Transverse colon (tissue), 4 donors: ENCODE measurements around the gene DNAJC1. TPM values are rescaled to one million over a fixed set of nuclear protein-coding genes. Genes with fewer than 3 reads are reported as not detected.

Source experiments
- DNase-seq: peaks from one replicate; pipeline ENCODE4 v3.0.0-alpha.2; 2019
- H3K27ac ChIP-seq, 4 donors: fragments of 200-600 bp; sonication (generic); 2 replicates each; pipeline ENCODE4 v1.5.1; 2016 to 2018; ENCODE audit warnings: inconsistent platforms in 4 of 4
- H3K27me3 ChIP-seq: fragments of 200-600 bp; sonication (generic); 2 replicates; pipeline ENCODE4 v1.5.1; 2017; ENCODE audit warnings: inconsistent platforms
- H3K36me3 ChIP-seq, 4 donors: fragments of 200-600 bp; sonication (generic); 2 replicates each; pipeline ENCODE4 v1.5.1; 2017 to 2019; ENCODE audit warnings: inconsistent platforms in 4 of 4
- H3K4me1 ChIP-seq, 4 donors: fragments of 200-600 bp; sonication (generic); 2 replicates each; pipeline ENCODE4 v1.5.1; 2017 to 2020; ENCODE audit warnings: inconsistent platforms in 4 of 4
- H3K4me3 ChIP-seq, 4 donors: fragments of 200-600 bp; sonication (generic); 1 replicate in 1 of 4; 2 replicates in 3 of 4; pipeline versions ENCODE4 v1.5.1 to v1.6.1; 2017 to 2019; ENCODE audit warnings: inconsistent platforms in 4 of 4
- H3K9me3 ChIP-seq, 2 donors: fragments of 200-600 bp; sonication (generic); 2 replicates each; pipeline ENCODE4 v1.5.1; 2017 to 2019; ENCODE audit warnings: inconsistent platforms in 2 of 2
- CTCF ChIP-seq, 5 experiments: fragments of 200-600 bp in 3 of 5; fragments of 450-650 bp in 2 of 5; sonication (generic) in 3 of 5; IDR thresholded peaks; 1 replicate in 2 of 5; 2 replicates in 3 of 5; pipeline ENCODE4 v1.5.1; 2016 to 2017; ENCODE audit warnings: antibody characterized with exemption in 5 of 5, inconsistent platforms in 3 of 5, mild to moderate bottlenecking in 2 of 5, moderate library complexity in 1 of 5
- EP300 ChIP-seq: sonication (generic); formaldehyde crosslinking; IDR thresholded peaks from one replicate; pipeline ENCODE4 v1.6.1; 2017; ENCODE audit warnings: antibody characterized with exemption, low read depth
- POLR2A ChIP-seq: fragments of 450-650 bp; IDR thresholded peaks from one replicate; pipeline ENCODE4 v1.6.1; 2016; ENCODE audit warnings: antibody characterized with exemption, mild to moderate bottlenecking, moderate library complexity
- POLR2AphosphoS5 ChIP-seq, 3 donors: sonication (generic); formaldehyde crosslinking; IDR thresholded peaks; one replicate each; pipeline ENCODE4 v1.6.1; 2016; ENCODE audit warnings: antibody characterized with exemption in 3 of 3
- WGBS, 2 donors: methylation state at CpG; one replicate each; pipeline ENCODE4 v1.1.5; 2018; ENCODE audit warnings: low coverage in 1 of 2; 5-methylcytosine and 5-hydroxymethylcytosine counted together
- in situ Hi-C, 4 donors: fragments of 200-750 bp; cut with MboI; loops; one replicate each; pipeline versions ENCODE4 v1.15.0 to v1.15.1; 2017; ENCODE audit warnings: low sequenced_read_pairs in 3 of 4, low pct_ligation_motif_present in 1 of 4, low pct_unique_long_range_greater_than_20kb in 1 of 4
- intact Hi-C: fragments of 100-400 bp; cut with DNase I; formaldehyde crosslinking; loops from one replicate; pipeline ENCODE4 v1.15.1; 2023; ENCODE audit warnings: low total_unique reads
- total RNA-seq, 4 donors: library from RNA; depleted of rRNA; stranded (reverse); fragments of >200 nt; gene quantifications; one replicate each; pipeline ENCODE4 v1.1.0, GENCODE V29; 2016

The DNAJC1 gene
- total RNA-seq, 4 donors from 2014 or later = 18.5 to 71.7 (median 48.4) TPM

GRCh38 chr10:21831986-21832820 lies 171.3 kb downstream of the DNAJC1 start:
- 90 to 100% methylated on average over 2 of the region's 2 CpGs for WGBS, 2 donors
- Histone ChIP-seq H3K36me3 (peaks cover 0 to 7% (median 0%) of the 10 kb centered on the region in 4 donors), H3K4me1 (no peaks in the 10 kb centered on the region), H3K27me3 (no peaks in the 10 kb centered on the region), H3K4me3 (no peak overlapping the region), H3K27ac (no peak overlapping the region), H3K9me3 (peaks cover 34 to 37% of the 10 kb centered on the region in 2 donors)
- TF ChIP-seq EP300 (no peak), POLR2AphosphoS5 (IDR thresholded peaks at IDR 0.05) (no peak), CTCF (IDR thresholded peaks at IDR 0.05) (no peak), POLR2A (no peak)
- intact Hi-C loops = no loop called here
- no peak for DNase-seq
- in situ Hi-C loops = no loop called here

GRCh38 chr10:21830037-21830436 lies 173.5 kb downstream of the DNAJC1 start:
- no peak for DNase-seq
- TF ChIP-seq POLR2A (no peak), EP300 (no peak), POLR2AphosphoS5 (IDR thresholded peaks at IDR 0.05) (no peak), CTCF (IDR thresholded peaks at IDR 0.05) (no peak)
- H3K27ac ChIP-seq = no peak overlapping the region
- intact Hi-C loops (no loop called here), in situ Hi-C loops (no loop called here)
- peaks cover 46 to 51% of the 10 kb centered on the region in 2 donors for H3K9me3 ChIP-seq
- no peaks in the 10 kb centered on the region for H3K27me3 ChIP-seq
- H3K4me1 ChIP-seq = no peaks in the 10 kb centered on the region
- H3K36me3 ChIP-seq = peaks cover 0 to 7% (median 0%) of the 10 kb centered on the region in 4 donors
- H3K4me3 ChIP-seq = no peak overlapping the region

- TF ChIP-seq CTCF (IDR thresholded peaks at IDR 0.05) (no peak), POLR2A (no peak), POLR2AphosphoS5 (IDR thresholded peaks at IDR 0.05) (no peak), EP300 (no peak)
- WGBS, 2 donors = 99 to 100% methylated on average over 3 of the region's 3 CpGs
- Histone ChIP-seq H3K36me3 (peaks cover 0 to 7% (median 0%) of the 10 kb centered on the region in 4 donors), H3K27me3 (no peaks in the 10 kb centered on the region), H3K4me1 (no peaks in the 10 kb centered on the region), H3K27ac (no peak overlapping the region), H3K4me3 (no peak overlapping the region), H3K9me3 (peaks cover 38 to 40% of the 10 kb centered on the region in 2 donors)
- in situ Hi-C loops = no loop called here
- DNase-seq = no peak
- intact Hi-C loops = no loop called here
These were observed 176.2 kb downstream of the DNAJC1 start for GRCh38 chr10:21827308-21827707.

GRCh38 chr10:21826725-21827124 lies 176.8 kb downstream of the DNAJC1 start:
- TF ChIP-seq EP300 = no peak
- no peak for TF ChIP-seq POLR2AphosphoS5 (IDR thresholded peaks at IDR 0.05)
- no peak for TF ChIP-seq CTCF (IDR thresholded peaks at IDR 0.05)
- TF ChIP-seq POLR2A = no peak
- Histone ChIP-seq H3K4me1 (no peaks in the 10 kb centered on the region), H3K4me3 (no peak overlapping the region), H3K36me3 (peaks cover 0 to 7% (median 0%) of the 10 kb centered on the region in 4 donors), H3K9me3 (peaks cover 38 to 40% of the 10 kb centered on the region in 2 donors), H3K27me3 (no peaks in the 10 kb centered on the region), H3K27ac (no peak overlapping the region)
- intact Hi-C loops (no loop called here), in situ Hi-C loops (no loop called here)
- no peak for DNase-seq
- WGBS, 2 donors = 92 to 100% methylated on average over 2 of the region's 2 CpGs
